ENCODE results near the gene MBTD1.
A peak's percentile ranks its signal among the peaks of the same experiment; 100 is the strongest.
"Not testable (repeated sequence)": the region's sequence is repeated elsewhere in the genome, so short reads cannot be mapped to it uniquely, and the experiment has no call there.

The MBTD1 gene

DNA sequence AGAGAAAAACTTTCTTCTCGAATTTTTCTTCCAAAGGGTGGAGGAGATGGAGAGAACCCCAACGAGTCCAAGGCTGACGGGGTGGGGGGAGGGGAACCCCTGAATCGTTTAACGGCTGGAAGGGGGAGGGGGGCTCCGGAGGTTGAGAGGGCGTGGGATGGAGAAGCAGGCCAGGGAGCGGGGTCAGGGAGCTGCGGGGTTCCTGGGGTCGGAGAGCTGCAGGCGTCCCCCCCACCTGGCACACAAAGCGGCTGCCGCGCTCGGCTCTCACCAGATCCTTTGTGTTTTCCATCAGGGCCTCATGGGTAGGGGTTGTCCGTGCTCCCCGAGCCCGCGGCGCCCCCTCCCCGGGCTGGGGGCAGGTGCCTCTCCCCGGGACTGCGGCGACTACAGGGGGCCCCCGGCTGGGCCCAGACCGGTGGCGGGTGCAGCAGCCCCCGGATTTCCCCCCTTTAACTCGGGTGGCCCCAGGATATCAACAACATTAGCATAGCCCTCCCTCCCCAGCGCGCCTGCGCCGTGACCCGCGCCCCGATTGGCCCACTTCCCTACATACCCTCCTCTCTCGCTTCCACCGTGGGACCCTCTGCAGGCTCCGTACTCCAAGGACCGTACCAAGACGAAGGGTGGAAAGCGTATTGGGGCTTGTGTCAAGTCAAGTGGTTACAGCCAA, at the start of gene MBTD1:
Gene MBTD1 (minus strand): TSS at position 486 of the 673 bp plus-strand sequence. CDS start 34,888 bp downstream, outside the sequence.
- peak; percentile 97 for DNase-seq (ENCODE audit: low read depth, low spot score)

DNA sequence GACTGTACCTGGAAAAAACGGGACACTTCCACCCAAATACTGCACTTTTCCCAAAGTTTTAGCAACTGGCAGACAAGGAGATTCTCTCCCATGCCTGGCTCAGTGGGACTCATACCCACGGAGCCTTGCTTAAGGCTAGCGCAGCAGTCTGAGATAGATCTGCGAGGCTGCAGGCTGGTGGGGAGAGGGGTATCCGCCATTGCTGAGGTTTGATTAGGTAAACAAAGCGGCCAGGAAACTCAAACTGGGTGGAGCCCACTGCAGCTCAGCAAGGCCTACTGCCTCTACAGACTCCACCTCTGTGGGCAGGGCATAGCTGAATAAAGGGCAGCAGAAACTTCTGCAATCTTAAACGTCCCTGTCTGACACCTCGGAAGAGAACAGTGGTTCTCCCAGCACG, 45.3 kb upstream of the MBTD1 start:
- no peak for DNase-seq (ENCODE audit: low read depth, low spot score)

DNA sequence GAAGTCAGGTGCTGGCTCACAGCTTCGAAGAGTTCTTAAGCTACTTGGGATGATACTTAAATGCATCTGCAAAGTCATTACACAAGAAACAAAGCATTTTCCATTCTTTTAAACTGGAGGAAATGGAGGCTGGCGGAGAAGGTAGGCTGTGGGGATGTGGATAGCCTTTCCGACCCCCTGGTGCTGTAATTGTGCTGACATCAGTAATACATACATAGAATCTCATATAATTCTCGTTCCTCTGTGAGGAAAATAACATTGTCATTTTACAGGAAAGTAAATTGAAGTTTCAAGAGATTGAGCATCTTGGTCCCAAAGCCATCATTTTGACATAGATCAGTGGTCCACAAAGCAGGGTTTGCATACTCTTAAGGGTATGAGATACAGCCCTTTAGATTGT, 40.0 kb upstream of the MBTD1 start:
- DNase-seq (ENCODE audit: low read depth, low spot score): no peak

DNA sequence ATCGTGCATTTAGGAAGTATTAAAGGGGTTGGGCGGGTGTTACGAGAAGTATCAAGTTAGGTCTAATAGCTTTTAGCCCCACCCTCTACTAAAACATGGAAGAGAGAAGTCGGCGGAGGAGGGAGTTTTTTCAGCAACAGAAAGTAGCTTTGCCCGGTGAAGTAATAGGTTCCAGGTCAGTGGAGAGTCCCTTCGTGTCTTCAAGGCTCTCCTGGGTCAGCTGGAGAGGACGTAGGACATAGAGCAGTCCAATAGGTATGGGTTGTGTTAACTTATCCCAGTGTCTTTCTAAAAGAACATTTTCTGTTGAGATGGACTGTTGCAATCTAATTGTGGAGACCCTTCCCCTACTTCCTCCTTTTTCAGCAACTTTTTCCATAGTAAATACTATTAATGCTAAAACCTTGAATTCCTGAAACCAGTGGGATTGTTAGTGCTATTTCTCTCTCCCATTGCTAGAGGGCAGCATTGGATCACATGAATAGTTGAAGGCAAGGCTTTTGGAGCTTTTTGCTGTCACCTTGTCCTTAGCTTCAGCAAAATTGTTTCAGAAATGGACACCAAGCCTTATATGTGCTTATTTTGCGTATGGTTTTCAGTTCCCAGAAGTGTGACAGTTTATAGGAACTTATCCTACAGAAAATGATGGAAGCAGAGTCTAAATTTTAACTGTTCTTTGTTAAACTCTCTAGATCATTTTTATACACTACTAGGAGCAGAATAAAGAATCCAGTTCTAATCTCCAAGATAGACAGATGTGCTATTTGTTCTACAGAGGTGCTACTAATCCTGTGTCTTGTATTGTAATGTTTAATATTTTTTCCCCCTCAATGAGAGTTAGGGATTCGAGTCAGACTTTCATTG, 38.9 kb upstream of the MBTD1 start:
- peak; percentile 5 for DNase-seq (ENCODE audit: low read depth, low spot score)

DNA sequence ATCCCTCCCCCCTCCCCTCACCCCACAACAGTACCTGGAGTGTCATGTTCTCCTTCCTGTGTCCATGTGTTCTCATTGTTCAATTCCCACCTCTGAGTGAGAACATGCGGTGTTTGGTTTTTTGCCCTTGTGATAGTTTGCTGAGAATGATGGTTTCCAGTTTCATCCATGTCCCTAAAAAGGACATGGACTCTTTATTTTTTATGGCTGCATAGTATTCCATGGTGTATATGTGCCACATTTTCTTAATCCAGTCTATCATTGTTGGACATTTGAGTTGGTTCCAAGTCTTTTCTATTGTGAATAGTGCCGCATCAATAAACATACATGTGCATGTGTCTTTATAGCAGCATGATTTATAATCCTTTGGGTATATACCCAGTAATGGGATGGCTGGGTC, 34.5 kb upstream of the MBTD1 start:
- not testable (repeated sequence) for DNase-seq (ENCODE audit: low read depth, low spot score)

DNA sequence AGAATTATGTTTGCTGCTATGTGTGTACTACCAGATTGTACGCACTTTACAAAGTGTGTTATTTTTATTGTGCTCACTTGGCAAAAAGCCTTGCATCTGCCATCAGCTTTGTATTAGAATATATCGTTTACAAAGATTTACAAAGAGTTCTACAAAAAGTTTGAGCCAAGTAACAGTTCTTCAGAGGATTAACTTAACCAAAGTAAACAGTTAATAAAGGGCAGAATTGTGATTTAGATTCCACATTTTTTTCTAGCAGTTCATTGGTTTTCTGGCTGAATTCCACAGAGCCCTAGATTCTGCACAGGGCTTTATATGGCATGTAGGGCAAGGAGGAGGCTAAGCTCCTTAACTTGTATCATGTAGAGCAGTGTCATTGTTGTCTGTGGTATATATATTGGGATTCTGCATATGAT, 29.9 kb upstream of the MBTD1 start:
- no peak for DNase-seq (ENCODE audit: low read depth, low spot score)

DNA sequence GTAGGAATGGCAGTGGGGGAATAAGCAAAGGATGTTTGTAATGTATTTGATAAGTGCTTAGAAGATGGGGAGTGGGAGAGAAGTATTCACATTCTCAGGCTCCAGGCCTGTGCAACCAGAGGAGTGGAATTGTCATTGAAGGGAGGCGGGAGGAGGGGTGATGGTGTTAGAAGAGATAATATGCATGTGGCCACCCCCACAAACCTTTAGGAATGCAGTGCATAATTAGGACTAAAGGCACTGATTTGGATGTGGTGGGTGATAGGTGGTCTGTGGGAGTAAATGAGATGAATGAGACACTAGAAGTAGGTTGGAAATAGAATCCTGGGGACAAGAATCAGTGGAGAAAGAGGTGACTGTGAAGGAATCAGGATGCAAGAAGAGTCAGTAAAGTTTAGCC, 27.6 kb upstream of the MBTD1 start:
- no peak for DNase-seq (ENCODE audit: low read depth, low spot score)

DNA sequence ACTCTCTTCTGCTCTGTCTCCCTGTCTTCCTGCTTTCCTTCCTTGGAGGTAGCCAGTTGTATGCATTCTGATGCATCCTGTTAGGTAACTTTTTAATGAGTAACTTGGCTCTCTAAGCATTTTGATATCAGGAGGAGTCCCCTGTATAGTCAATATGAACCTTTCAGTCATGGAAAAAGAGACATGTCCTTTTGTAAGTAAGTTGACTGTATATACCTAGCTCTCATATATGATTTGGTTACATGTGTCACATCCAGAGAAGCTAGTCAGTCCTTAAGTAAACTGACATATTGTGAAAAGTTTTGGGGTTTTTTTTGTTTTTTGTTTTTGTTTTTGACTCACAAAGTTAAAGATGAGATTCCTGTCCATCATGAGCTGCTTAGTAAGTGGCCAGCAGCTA, 19.3 kb upstream of the MBTD1 start:
- no peak for DNase-seq (ENCODE audit: low read depth, low spot score)

DNA sequence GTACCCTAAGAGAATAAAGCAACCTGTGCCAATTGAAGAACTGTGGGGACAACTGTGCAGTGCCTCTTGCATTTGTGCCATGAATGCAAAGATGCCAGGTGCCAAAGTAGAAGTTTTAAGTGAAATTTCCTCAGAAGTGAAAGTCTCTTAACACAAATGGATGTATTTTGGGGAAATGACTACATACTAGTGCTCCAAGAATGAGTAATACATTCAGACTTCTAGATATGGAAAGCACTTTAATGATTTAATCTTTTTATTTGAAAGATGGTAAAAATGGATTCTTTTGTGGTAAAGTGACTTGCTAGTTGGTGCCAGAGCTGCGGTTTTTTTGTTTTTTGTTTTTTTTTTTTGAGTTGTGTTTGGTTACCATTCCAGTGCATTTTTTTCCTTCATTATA, 15.5 kb upstream of the MBTD1 start:
- no peak for DNase-seq (ENCODE audit: low read depth, low spot score)

DNA sequence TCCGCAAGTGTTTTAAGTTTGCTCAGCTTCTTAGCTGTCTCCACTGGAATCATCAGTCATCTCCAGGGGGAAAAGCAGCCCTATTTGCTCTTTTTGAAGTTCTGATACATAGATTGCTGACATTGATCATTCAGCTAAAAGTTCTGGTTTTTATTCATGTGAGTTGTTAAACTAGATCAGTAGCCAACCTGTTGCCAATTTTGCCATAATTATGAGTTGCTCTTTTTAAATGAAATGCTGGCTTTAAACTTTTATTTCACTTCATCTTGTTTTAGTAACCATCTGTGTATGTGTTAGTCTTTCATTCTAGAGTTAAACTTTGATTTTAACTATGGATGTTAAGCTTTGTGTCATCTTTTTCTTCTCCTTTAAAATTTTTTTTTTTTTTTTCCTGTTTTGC, 13.0 kb upstream of the MBTD1 start:
- DNase-seq (ENCODE audit: low read depth, low spot score): no peak

DNA sequence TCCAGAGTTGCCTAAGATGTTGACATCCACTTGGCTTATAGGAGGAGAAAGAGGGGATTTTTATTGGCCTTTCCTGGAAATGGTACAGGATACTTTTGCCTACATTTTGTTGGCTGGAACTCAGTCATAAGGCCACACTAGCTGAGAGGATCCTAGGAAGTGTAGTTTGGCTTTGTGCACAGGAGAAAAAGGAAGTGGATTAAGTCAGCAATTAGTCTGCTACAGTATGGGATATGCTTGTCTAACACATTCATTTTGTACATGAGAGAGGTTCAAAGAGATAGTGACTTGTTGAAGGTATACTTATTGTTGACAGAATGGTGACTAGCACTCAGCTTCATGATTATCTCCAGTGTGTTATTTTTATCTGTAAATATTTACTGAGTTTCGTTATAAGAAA, 10.8 kb upstream of the MBTD1 start:
- DNase-seq (ENCODE audit: low read depth, low spot score): no peak

DNA sequence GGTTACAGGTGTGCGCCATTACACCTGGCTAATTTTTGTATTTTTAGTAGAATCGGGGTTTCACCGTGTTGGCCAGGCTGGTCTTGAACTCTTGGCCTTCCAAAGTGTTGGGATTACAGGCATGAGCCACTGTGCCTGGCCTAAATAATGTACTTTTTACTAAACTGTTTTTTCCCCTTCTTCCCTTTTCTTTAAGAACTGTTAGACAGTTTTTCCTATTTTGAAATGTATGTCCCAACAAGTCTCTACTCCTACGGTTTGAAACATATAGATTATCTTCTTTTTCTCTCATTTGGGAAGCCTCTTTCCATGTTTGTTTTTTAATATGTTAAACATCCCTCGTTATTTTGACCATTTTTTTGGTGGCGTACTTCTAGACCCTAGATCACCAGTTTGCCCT, 10.1 kb upstream of the MBTD1 start:
- no peak for DNase-seq (ENCODE audit: low read depth, low spot score)

DNA sequence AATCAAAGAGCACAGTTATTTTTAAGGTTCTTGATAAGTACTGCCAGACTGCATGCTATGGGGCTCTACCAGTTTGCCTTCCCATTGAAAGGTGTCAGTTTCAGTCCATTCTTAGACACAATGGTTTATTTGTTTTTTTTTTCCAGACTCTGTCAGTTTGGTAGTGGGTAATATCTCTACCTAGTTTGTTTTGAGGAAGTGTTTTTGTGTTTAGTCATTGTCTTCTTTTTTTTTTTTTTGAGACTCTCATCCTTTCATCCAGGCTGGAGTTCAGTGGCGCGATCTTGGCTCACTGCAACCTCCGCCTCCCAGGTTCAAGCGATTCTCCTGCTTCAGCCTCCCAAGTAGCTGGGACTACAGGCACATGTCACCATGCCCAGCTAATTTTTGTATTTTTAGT, 4.6 kb upstream of the MBTD1 start:
- not testable (repeated sequence) for DNase-seq (ENCODE audit: low read depth, low spot score)

DNA sequence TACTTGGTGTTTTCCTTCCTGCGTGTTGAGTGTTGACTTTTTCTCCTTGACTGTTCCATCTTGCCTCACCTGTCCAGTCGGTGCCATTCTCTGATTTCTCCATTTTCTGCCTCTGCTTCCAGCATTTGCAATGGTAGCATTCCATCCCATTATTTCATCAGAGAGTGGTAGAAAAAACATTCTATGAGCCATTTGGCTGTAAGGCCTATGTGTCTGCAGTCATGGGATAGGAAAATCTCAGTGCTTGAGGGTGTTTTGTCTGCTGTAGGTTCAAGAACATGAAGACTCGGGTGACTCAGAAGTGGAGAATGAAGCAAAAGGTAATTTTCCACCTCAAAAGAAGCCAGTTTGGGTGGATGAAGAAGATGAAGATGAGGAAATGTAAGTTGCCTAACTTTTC, 3.2 kb upstream of the MBTD1 start:
- DNase-seq (ENCODE audit: low read depth, low spot score): no peak

DNA sequence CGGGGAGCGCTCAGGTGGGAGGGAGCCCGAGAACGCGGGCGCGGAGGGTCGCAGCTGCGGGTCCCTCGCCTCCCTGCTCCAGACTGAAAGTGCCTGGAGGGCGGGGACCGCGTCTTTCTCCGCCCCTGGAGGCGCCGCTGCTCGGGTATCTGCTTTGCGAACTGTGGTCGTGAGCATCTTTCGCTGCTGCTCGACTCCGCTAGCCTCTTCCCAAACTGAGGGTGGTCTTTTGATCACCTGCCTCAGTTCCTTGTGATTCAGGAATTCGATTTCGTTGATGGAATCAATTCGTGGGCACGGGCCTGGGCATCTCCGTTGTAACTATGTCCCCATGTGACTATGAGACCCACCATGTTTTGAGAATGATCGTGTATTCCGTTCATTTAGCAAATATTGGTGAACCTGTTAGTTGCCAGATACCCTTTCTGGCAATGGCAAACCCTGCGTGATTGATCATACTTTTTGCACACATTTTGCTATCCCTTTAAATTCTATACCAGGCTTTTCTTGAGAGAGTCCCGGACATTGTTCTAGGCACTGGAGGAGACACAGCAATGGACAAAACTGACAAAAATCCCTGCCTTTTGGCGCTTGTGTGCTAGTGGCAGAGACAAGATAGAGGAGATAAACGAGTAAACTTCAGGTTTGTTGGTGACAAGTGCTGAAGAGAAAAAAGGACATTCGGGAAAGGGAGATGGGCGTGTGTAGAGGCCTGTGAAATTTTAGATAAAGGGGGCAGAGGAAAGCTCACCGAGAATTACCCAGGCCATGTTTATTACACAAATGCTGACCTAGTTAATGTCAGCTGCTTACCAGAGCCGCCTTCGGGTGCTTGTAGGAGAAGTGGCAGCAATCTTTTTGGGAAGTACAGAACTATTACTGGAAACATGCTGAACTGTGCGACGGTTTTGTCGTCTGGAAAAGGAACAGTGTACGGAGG, 1.4 kb upstream of the MBTD1 start:
- DNase-seq (ENCODE audit: low read depth, low spot score): peak; percentile 86

DNA sequence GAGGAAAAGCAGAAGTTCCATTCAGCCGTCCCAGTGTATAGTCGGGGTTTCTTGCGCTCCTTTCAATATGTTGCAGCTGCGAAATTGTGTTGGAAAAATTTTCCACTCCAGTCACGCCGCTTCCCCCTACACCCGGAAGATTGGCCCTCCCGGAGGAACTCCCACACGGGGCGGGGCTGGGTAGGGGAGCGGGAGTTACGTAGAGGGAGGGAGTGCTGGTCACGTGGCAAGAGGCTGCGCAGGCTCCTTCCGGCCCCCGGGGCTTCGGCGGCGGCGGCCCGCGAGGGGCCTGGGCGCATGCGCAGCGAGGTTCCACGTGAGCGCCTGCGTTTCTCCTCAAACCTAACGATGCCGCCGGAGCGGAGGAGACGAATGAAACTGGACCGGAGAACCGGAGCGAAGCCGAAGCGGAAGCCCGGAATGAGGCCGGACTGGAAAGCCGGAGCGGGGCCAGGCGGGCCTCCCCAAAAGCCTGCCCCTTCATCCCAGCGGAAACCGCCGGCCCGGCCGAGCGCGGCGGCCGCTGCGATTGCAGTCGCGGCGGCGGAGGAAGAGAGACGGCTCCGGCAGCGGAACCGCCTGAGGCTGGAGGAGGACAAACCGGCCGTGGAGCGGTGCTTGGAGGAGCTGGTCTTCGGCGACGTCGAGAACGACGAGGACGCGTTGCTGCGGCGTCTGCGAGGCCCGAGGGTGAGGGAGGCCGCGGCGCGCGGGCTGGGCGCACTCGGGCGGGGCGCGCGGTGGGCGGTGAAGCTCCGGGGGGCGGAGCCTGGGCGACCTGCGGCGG, 581 bp upstream of the MBTD1 start, which contains the start of gene UTP18:
Gene UTP18 (plus strand): TSS at position 310 of the 787 bp plus-strand sequence. CDS start 39 bp downstream, at position 349.
- DNase-seq (ENCODE audit: low read depth, low spot score): peak; percentile 99

DNA sequence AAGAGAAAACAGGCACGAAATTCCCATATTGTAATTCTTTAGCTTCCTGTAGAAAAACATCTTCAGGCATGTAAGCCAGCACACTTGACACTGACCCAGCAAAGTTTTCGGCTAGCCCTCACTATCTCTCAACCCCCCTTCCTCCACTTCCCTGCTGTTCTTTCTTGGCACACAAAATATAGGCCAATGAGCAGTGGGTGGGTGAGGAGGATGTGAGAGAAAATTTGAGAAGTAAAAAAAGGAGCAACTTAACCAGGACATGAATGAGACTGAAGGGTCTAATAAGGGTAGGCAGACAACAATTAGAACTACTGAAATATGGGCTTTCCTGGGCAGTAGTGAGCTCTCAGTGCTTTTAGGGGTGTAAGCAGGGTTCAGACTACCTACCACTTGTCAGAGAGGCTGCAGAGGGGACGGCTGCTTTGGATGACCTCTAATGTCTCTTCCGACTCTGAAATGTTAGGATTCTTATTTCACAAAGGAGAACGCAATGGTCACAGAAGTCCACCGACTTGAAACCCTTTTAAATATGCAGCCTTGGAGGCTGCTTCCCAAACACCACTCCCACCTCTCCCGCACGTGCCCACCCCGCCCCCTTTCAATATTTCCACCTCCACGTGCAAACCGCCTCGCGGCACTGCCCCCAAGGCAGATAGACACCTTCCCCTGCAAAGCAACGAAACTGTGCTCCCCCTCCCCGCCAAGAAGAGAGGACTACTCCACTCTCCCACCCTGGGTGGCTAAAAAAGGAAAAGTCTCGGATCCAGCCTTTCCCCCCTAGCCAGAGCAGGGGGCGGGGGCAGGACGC, 889 bp downstream of the MBTD1 start:
- peak; percentile 40 for DNase-seq (ENCODE audit: low read depth, low spot score)

DNA sequence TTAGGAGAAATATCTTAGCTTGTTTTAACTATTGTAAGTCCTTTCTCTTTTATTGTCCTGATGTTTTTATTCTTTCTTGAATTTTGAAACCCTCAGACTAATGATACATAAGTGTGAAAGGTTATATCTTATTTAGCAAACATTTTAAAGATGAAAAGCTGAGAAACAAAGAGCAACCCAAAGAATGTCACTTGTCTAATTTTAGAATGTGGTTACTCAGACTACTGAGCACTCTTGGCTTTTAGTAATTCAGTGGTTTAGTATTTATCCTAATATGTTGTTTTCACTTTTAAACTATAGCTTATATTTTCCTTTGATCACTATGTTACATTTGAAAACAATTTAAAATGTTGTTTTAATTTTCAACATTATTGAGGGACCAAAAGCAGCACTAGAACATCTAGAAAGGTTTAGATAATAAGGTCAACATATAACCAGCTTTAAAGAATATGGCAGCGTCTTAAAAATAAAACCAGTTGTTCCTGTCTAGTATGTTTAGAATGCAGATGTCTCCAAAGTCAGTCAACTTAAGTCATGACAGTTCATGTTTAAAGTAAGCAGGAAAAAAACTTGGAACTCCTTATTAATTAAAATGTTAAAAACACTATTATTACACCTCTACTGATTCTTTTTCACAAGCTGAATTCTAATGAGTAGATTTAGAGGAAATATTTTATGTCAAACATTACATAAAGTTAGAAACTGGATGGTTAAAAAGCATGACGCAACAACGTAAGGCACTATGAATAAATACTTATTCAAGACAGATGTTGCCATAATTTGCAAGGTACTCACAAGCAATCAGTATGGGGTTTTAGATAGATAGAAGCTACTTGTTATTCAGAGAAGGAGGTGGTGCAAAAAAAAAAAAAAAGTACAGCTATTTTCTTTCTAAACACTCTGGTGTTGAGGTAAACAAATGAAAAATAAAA, 2.4 kb downstream of the MBTD1 start:
- no peak for DNase-seq (ENCODE audit: low read depth, low spot score)

DNA sequence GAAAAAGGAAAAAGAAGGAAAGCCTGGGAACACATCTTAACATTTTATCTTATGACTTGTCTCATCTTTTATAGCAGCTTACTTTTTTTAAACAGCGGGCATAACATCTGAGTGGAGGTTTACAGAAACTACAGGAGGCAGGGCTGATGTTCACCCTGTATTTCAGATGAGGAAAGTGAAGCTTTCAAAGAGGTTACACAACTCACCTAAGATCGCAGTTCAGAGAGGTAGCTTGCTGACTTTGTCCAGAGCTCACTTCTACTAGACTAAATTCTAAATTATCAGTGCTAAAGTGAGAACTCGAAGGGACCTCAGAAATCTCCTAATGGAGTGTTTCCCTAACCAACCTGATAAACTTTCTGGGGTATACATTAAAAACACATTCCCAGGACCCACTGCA, 3.7 kb downstream of the MBTD1 start:
- DNase-seq (ENCODE audit: low read depth, low spot score): no peak

All from ELF-1 (cell line).